ENCODE measurements around the gene MLH1. TPM values are rescaled to one million over a fixed set of nuclear protein-coding genes. Genes with fewer than 3 reads are reported as not detected.

Gene MLH1
- total RNA-seq, 1 experiment from 2014 or later = 65.0 TPM

DNA sequence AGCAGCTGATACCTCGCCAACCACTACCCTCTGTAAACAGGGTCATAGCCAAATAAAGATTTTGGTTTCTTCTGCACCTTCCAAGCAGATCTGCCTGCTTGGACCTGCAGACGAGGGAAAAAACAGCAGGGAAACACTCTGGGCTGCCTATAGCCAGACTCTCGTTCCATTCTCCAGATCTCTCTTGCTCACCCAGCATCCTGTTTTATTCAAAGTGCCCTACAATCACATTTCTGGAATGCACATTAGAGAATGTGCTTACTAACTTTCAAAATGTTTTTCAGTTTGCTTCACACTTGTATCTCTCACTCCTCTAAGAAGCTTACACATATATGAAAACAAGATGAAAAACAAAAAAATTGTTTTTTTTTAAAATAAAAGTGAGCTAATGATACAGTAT is 71.4 kb downstream of the MLH1 start:
- H3K4me1 Mint-ChIP-seq (ENCODE audit: insufficient read depth, unreplicated experiment) = no peaks in the 10 kb centered on the region
- CTCF ChIA-PET = interaction anchor here (0.6 kb wide), 1 partner anchor 95 kb away, joined by 4 read pairs; no protein-coding TSS in a partner anchor
- H3K27me3 Mint-ChIP-seq (ENCODE audit: insufficient read depth, unreplicated experiment) = no peaks in the 10 kb centered on the region
- no peak overlapping the region for H3K4me3 Mint-ChIP-seq (ENCODE audit: unreplicated experiment)
- DNase-seq (ENCODE audit: unreplicated experiment) = no peak
- H3K27ac Mint-ChIP-seq (ENCODE audit: low read depth, unreplicated experiment) = no peak overlapping the region
- BruUV-seq (replicated peaks) = no TSS peak
- TF ChIP-seq, protein P1, sequence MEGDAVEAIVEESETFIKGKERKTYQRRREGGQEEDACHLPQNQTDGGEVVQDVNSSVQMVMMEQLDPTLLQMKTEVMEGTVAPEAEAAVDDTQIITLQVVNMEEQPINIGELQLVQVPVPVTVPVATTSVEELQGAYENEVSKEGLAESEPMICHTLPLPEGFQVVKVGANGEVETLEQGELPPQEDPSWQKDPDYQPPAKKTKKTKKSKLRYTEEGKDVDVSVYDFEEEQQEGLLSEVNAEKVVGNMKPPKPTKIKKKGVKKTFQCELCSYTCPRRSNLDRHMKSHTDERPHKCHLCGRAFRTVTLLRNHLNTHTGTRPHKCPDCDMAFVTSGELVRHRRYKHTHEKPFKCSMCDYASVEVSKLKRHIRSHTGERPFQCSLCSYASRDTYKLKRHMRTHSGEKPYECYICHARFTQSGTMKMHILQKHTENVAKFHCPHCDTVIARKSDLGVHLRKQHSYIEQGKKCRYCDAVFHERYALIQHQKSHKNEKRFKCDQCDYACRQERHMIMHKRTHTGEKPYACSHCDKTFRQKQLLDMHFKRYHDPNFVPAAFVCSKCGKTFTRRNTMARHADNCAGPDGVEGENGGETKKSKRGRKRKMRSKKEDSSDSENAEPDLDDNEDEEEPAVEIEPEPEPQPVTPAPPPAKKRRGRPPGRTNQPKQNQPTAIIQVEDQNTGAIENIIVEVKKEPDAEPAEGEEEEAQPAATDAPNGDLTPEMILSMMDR (IDR thresholded peaks at IDR 0.05; ENCODE audit: unreplicated experiment) = no peak
- no peaks in the 10 kb centered on the region for H3K9me3 Mint-ChIP-seq (ENCODE audit: unreplicated experiment)
- intact Hi-C loops (cut with micrococcal nuclease) = no loop called here
- POLR2A ChIA-PET = no interaction called here
- H3K36me3 Mint-ChIP-seq (ENCODE audit: insufficient read depth, unreplicated experiment) = peaks cover 40% of the 10 kb centered on the region

DNA sequence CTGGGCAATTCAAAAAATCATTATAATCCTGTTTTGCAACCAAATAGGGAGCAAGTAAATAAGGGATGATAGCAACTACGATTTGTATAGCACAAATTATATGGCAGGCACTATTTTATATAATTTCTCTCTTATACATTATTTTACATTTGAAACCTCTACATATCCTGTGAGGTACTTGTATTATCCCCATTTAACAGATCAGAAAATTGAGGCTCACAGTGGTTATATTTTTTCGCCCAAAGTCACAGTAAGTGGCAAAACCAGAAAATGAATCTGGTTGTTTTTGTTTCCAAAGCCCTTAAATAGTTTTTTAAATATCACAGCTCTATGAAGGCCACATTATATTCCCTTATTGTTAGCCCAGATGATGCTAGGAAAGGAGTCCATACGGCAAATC is 74.3 kb downstream of the MLH1 start:
- no peak overlapping the region for H3K4me3 Mint-ChIP-seq (ENCODE audit: unreplicated experiment)
- BruUV-seq (replicated peaks) = no TSS peak
- TF ChIP-seq, protein P1 (IDR thresholded peaks at IDR 0.05; ENCODE audit: unreplicated experiment) = no peak
- H3K9me3 Mint-ChIP-seq (ENCODE audit: unreplicated experiment) = no peaks in the 10 kb centered on the region
- intact Hi-C loops (cut with micrococcal nuclease) = no loop called here
- H3K36me3 Mint-ChIP-seq (ENCODE audit: insufficient read depth, unreplicated experiment) = peaks cover 40% of the 10 kb centered on the region
- H3K27ac Mint-ChIP-seq (ENCODE audit: low read depth, unreplicated experiment) = no peak overlapping the region
- no peak for DNase-seq (ENCODE audit: unreplicated experiment)
- ChIA-PET POLR2A (no interaction called here), CTCF (interaction anchor here (0.6 kb wide), 2 partner anchors 50 to 251 kb away, joined by 4 read pairs; no protein-coding TSS in a partner anchor)
- H3K4me1 Mint-ChIP-seq (ENCODE audit: insufficient read depth, unreplicated experiment) = peaks cover 2% of the 10 kb centered on the region
- H3K27me3 Mint-ChIP-seq (ENCODE audit: insufficient read depth, unreplicated experiment) = no peaks in the 10 kb centered on the region

DNA sequence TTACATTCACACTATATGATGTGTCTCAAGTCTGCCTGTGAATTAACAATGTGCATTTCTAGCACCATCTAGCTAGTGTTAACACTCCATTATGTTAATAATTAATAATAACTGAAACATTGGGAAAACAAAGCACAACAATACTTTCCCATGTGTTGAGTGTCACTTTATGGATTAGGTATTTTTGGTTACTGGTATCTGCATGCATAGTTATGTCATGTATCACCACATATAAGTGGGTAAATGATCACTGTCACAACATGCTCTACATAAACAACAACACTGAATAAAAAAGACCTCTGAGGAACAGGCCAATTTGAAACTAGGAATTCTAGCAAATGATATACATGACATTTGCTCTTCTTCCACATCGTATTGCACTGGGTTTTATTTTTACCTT is 74.7 kb downstream of the MLH1 start:
- BruUV-seq (replicated peaks) = no TSS peak
- no peaks in the 10 kb centered on the region for H3K27me3 Mint-ChIP-seq (ENCODE audit: insufficient read depth, unreplicated experiment)

DNA sequence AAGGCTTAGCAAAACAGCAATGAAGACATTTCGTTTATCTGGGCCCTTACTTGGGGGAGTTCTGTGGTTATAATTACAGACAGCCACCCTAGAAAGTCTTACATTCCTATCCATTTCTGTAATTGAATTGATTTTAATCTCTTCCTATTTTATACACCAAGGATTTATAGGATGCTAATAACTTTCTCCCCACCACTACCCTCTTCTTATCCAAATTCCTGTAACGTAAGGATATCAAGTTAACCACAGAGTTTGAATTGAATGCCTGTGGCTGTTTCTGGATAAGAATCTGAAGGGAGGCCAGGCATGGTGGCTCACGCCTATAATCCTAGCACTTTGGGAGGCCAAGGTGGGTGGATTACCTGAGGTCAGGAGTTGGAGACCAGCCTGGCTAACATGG is 78.6 kb downstream of the MLH1 start:
- TF ChIP-seq, protein P1 (IDR thresholded peaks at IDR 0.05; ENCODE audit: unreplicated experiment) = no peak
- no peak overlapping the region for H3K27ac Mint-ChIP-seq (ENCODE audit: low read depth, unreplicated experiment)
- H3K9me3 Mint-ChIP-seq (ENCODE audit: unreplicated experiment) = no peaks in the 10 kb centered on the region
- BruUV-seq (replicated peaks) = no TSS peak
- intact Hi-C loops (cut with micrococcal nuclease) = loop anchor here (5.0 kb wide), 1 partner anchor 140 kb away; no protein-coding TSS in a partner anchor
- H3K27me3 Mint-ChIP-seq (ENCODE audit: insufficient read depth, unreplicated experiment) = no peaks in the 10 kb centered on the region
- H3K4me3 Mint-ChIP-seq (ENCODE audit: unreplicated experiment) = no peak overlapping the region
- no peak for DNase-seq (ENCODE audit: unreplicated experiment)
- ChIA-PET POLR2A (interaction anchor here (1.2 kb wide), 1 partner anchor 9 kb away, joined by 4 read pairs; no protein-coding TSS in a partner anchor), CTCF (interaction anchor here (0.6 kb wide), 1 partner anchor 182 kb away, joined by 3 read pairs; no protein-coding TSS in a partner anchor)
- peaks cover 54% of the 10 kb centered on the region for H3K36me3 Mint-ChIP-seq (ENCODE audit: insufficient read depth, unreplicated experiment)
- peaks cover 26% of the 10 kb centered on the region for H3K4me1 Mint-ChIP-seq (ENCODE audit: insufficient read depth, unreplicated experiment)

More for the DNA sequence above, 74.7 kb downstream of the MLH1 start:
- no peak for DNase-seq (ENCODE audit: unreplicated experiment)
- TF ChIP-seq, protein P1 (IDR thresholded peaks at IDR 0.05; ENCODE audit: unreplicated experiment) = no peak
- ChIA-PET POLR2A (interaction anchor here (0.7 to 1.4 kb wide), 2 partner anchors 12 to 13 kb away, joined by 3 to 4 read pairs; no protein-coding TSS in a partner anchor), CTCF (interaction anchor here (0.6 kb wide), 2 partner anchors 50 to 52 kb away, joined by 3 to 4 read pairs; no protein-coding TSS in a partner anchor)
- Mint-ChIP-seq H3K4me3 (ENCODE audit: unreplicated experiment) (no peak overlapping the region), H3K4me1 (ENCODE audit: insufficient read depth, unreplicated experiment) (peaks cover 7% of the 10 kb centered on the region), H3K27ac (ENCODE audit: low read depth, unreplicated experiment) (no peak overlapping the region), H3K36me3 (ENCODE audit: insufficient read depth, unreplicated experiment) (peaks cover 41% of the 10 kb centered on the region), H3K9me3 (ENCODE audit: unreplicated experiment) (no peaks in the 10 kb centered on the region)
- intact Hi-C loops (cut with micrococcal nuclease) = no loop called here
